ENCODE measurements around the gene ADAMTS2.

ADAMTS2 gene

GRCh38 chr5:179143446-179143845 is 201.8 kb downstream of the ADAMTS2 start:
- TF ChIP-seq CTCF (IDR thresholded peaks at IDR 0.05): no peak
- H3K9me3 ChIP-seq (ENCODE audit: control insufficient read depth, low read length): no peaks in the 10 kb centered on the region

GRCh38 chr5:179142434-179143198 is 202.6 kb downstream of the ADAMTS2 start:
- no peak overlapping the region for H3K9ac ChIP-seq
- no peak overlapping the region for H3K4me2 ChIP-seq (ENCODE audit: low read length)
- H3K27me3 ChIP-seq (ENCODE audit: control insufficient read depth, insufficient read depth, low read length): no peaks in the 10 kb centered on the region
- H3K36me3 ChIP-seq (ENCODE audit: control insufficient read depth, insufficient read depth, low read length): no peaks in the 10 kb centered on the region
- H3K79me2 ChIP-seq: no peaks in the 10 kb centered on the region
- H3K9me3 ChIP-seq (ENCODE audit: control insufficient read depth, low read length): no peaks in the 10 kb centered on the region
- no peak overlapping the region for H3K4me3 ChIP-seq (ENCODE audit: low read depth, low read length)
- H3K4me1 ChIP-seq: no peaks in the 10 kb centered on the region
- no peak overlapping the region for H3K27ac ChIP-seq
- no peak overlapping the region for H2AFZ ChIP-seq
- TF ChIP-seq CTCF (IDR thresholded peaks at IDR 0.05): no peak

More at GRCh38 chr5:179143446-179143845, 201.8 kb downstream of the ADAMTS2 start:
- H3K27me3 ChIP-seq (ENCODE audit: control insufficient read depth, insufficient read depth, low read length): no peaks in the 10 kb centered on the region
- H2AFZ ChIP-seq: no peak overlapping the region
- H3K4me3 ChIP-seq (ENCODE audit: low read depth, low read length): no peak overlapping the region
- H3K4me2 ChIP-seq (ENCODE audit: low read length): no peak overlapping the region
- H3K36me3 ChIP-seq (ENCODE audit: control insufficient read depth, insufficient read depth, low read length): no peaks in the 10 kb centered on the region
- no peak overlapping the region for H3K27ac ChIP-seq
- no peak overlapping the region for H3K9ac ChIP-seq
- no peaks in the 10 kb centered on the region for H3K79me2 ChIP-seq
- no peaks in the 10 kb centered on the region for H3K4me1 ChIP-seq

- Histone ChIP-seq H2AFZ (no peak overlapping the region), H3K9ac (no peak overlapping the region), H3K4me2 (ENCODE audit: low read length) (no peak overlapping the region), H3K27ac (no peak overlapping the region), H3K4me1 (no peaks in the 10 kb centered on the region), H3K79me2 (no peaks in the 10 kb centered on the region), H3K27me3 (ENCODE audit: control insufficient read depth, insufficient read depth, low read length) (no peaks in the 10 kb centered on the region), H3K4me3 (ENCODE audit: low read depth, low read length) (no peak overlapping the region), H3K9me3 (ENCODE audit: control insufficient read depth, low read length) (no peaks in the 10 kb centered on the region), H3K36me3 (ENCODE audit: control insufficient read depth, insufficient read depth, low read length) (no peaks in the 10 kb centered on the region)
- no peak for TF ChIP-seq CTCF (IDR thresholded peaks at IDR 0.05)
These were observed 203.4 kb downstream of the ADAMTS2 start for GRCh38 chr5:179141867-179142266.

GRCh38 chr5:179140293-179140692 is 205.0 kb downstream of the ADAMTS2 start:
- TF ChIP-seq CTCF (IDR thresholded peaks at IDR 0.05): no peak
- H3K4me1 ChIP-seq: no peaks in the 10 kb centered on the region
- H3K36me3 ChIP-seq (ENCODE audit: control insufficient read depth, insufficient read depth, low read length): no peaks in the 10 kb centered on the region
- H3K79me2 ChIP-seq: no peaks in the 10 kb centered on the region
- no peaks in the 10 kb centered on the region for H3K27me3 ChIP-seq (ENCODE audit: control insufficient read depth, insufficient read depth, low read length)
- no peak overlapping the region for H3K27ac ChIP-seq
- no peak overlapping the region for H3K9ac ChIP-seq
- H3K4me2 ChIP-seq (ENCODE audit: low read length): no peak overlapping the region
- no peak overlapping the region for H3K4me3 ChIP-seq (ENCODE audit: low read depth, low read length)
- H2AFZ ChIP-seq: no peak overlapping the region
- no peaks in the 10 kb centered on the region for H3K9me3 ChIP-seq (ENCODE audit: control insufficient read depth, low read length)

GRCh38 chr5:179139936-179140235 is 205.4 kb downstream of the ADAMTS2 start:
- TF ChIP-seq CTCF (IDR thresholded peaks at IDR 0.05): no peak
- Histone ChIP-seq H3K36me3 (ENCODE audit: control insufficient read depth, insufficient read depth, low read length) (no peaks in the 10 kb centered on the region), H3K27ac (no peak overlapping the region), H3K9me3 (ENCODE audit: control insufficient read depth, low read length) (no peaks in the 10 kb centered on the region), H3K9ac (no peak overlapping the region), H3K4me1 (no peaks in the 10 kb centered on the region), H2AFZ (no peak overlapping the region), H3K79me2 (no peaks in the 10 kb centered on the region), H3K27me3 (ENCODE audit: control insufficient read depth, insufficient read depth, low read length) (no peaks in the 10 kb centered on the region), H3K4me3 (ENCODE audit: low read depth, low read length) (no peak overlapping the region), H3K4me2 (ENCODE audit: low read length) (no peak overlapping the region)
